ENCODE results near the gene ALG11.

DNA sequence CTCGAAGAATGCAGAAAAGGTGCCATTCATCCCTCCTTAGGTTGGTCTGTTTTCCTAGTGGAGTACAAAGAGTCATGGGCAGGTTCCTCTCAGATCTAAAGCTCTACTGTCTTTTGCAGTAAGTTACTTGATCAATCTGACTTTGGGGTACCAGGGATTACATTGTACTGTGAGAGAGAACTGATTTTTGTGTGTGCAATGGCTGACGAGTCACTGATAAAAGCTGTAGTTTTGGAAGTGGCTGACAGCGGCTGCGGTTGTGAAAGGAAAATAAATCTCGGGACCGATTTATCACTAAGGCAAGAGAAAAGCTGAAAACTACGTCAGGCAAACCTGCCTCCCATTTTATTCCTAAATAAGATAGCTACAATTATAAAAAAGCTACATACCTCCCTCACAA is 39.2 kb downstream of the ALG11 start:
- TF ChIP-seq YY1 (IDR thresholded peaks at IDR 0.05; ENCODE audit: insufficient read depth, insufficient read length) (no peak), SUZ12 (IDR thresholded peaks at IDR 0.05; ENCODE audit: extremely low read depth, insufficient read depth, insufficient read length) (no peak), ZNF274 (IDR thresholded peaks at IDR 0.05; ENCODE audit: low read depth, low read length) (no peak)

All from NT2/D1 (cell line).